ENCODE data around the gene ERGIC3. TPM values are rescaled to one million over a fixed set of nuclear protein-coding genes. Genes with fewer than 3 reads are reported as not detected.
"Not testable (repeated sequence)": the region's sequence is repeated elsewhere in the genome, so short reads cannot be mapped to it uniquely, and the experiment has no call there.

Gene ERGIC3
- total RNA-seq, 1 donor from 2014 or later, result 143 TPM

GRCh38 chr20:35515949-35516645 is 25.8 kb upstream of the ERGIC3 start:
- DNase-seq (ENCODE audit: low spot score), result no peak
- intact Hi-C loops (cut with DNase I), result no loop called here
- no peak for ATAC-seq

DNA sequence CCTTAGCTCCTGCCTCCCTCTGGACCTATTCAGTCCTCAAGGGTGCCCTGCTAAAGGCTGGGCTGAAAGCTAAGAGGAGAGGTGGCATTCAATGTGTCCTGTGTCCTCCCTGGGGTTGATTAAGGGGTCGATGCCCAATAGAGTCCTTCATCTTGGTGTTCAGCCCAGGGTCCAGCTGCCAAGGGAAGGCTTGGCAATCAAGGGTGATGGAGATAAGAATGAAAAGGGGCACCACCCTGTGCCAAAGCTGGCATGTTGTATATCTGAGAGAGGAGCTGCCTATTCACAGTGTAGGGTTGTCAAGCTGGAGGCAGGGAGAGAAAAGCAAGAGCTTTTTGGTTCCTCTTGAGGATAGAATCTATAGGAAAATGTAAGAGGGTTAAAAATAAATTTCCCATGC is 24.8 kb upstream of the ERGIC3 start:
- no peak for ATAC-seq
- intact Hi-C loops (cut with DNase I), result no loop called here
- DNase-seq (ENCODE audit: low spot score), result no peak

DNA sequence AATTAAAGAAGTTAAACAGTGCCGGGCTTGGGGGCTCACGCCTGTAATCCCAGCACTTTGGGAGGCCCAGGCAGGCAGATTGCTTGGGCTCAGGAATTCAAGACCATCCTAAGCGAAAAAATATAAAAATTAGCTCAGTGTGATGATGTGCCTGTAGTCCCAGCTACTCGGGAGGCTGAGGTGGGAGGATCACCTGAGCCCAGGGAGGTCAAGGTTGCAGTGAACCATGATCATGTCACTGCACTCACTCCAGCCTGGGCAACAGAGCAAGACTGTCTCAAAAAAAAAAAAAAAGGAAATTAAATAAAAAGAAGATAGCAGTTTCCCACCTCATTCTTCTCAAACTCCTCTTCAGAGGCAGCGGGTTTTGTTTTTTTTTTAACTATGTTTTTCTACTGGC is 24.1 kb upstream of the ERGIC3 start:
- ATAC-seq; DNase-seq (ENCODE audit: low spot score); intact Hi-C loops (cut with DNase I): not testable (repeated sequence)

DNA sequence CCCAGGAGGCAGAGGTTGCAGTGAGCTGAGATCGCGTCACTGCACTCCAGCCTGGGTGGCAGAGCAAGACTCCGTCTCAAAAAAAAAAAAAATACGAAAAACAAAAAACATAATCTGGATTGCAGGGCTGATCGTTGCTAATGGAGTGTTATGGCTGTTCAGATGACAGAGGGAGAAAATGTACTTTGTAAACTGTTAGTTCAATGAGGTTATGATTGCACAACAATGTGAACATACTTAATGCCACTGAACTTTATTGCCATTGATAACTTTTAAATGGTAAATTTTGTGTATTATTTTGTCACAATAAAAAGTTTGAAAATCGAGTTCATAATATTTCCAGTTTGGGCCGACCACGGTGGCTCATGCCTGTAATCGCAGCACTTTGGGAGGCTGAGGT is 22.9 kb upstream of the ERGIC3 start:
- DNase-seq (ENCODE audit: low spot score) (no peak), ATAC-seq (no peak)
- intact Hi-C loops (cut with DNase I), result no loop called here

DNA sequence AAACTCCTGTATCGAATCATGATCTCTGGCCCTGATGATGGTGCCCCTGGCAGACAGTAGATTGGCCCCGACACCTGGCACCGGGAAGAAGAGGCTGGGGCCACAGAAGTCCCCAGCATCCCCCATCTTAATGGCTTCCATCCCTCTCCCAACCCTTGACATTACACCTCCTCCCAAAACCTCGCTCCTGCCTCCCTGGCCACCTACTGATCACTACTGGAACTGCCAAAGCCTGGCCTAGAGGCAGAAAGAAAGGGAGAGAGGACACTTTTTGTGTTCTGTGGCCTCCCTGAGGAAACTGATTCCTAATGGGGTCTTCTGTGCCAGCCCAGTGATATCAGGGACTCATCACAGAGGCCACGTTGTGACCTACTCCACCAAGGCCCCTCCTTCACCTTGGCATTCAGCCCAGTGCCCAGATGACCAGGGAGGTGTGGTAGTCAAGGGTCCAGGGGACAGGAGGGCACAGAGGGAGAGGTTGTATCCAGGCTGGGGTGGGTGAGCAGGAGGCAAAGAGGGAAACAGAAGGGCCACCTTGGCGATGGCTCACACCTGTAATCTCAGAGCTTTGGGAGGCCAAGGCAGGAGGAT is 18.5 kb upstream of the ERGIC3 start:
- DNase-seq (ENCODE audit: low spot score), result no peak
- ATAC-seq, result no peak
- intact Hi-C loops (cut with DNase I), result no loop called here

DNA sequence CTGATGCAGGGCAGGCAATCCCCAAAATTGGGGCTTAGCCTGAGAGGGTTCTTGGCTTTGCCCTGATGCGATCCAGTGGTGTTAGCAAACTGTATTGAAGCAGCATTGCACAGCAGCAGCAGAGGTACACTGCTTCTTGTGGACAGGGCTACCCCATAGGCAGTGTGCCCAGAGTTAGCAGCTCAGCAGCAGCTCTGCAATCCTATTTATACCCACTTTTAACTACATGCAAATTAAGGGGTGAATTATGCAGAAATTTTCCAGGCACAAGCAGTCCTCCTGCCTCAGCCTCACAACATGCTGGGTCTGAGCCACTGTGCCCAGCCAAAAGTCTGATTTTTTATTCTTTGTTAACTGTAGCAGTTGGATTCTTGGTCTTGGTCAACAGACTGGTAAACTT is 16.2 kb upstream of the ERGIC3 start:
- intact Hi-C loops (cut with DNase I), result no loop called here
- DNase-seq (ENCODE audit: low spot score), result no peak
- no peak for ATAC-seq

- DNase-seq (ENCODE audit: low spot score) (no peak), ATAC-seq (no peak)
- intact Hi-C loops (cut with DNase I), result no loop called here
Measured at GRCh38 chr20:35527122-35527769, 14.6 kb upstream of the ERGIC3 start.

DNA sequence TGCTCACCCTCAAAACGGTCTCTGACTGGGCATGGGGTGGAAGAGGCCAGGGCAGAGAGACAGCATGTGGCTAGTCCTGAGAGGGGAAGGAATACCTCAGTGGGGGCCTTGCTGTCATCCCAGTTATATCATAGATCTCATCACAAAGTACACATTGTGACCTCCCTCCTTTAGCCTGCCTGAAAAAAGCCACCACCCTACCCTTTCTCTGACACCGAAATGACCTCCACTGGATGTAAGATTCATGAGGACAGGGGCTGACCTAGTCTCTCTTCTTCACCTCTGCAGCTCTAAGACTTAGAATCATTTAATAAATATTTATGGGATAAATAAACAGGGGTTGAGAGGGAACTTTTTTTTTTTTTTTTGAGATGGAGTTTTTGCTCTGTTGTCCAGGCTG is 12.3 kb upstream of the ERGIC3 start, which contains the start of gene C20orf173:
C20orf173 (minus strand) TSS at position 101 of the 400 bp plus-strand sequence. CDS start 279 bp downstream, outside the sequence.
- ATAC-seq, result no peak
- no peak for DNase-seq (ENCODE audit: low spot score)
- intact Hi-C loops (cut with DNase I), result no loop called here

GRCh38 chr20:35539756-35540212 is 2.1 kb upstream of the ERGIC3 start:
- intact Hi-C loops (cut with DNase I), result no loop called here
- DNase-seq (ENCODE audit: low spot score), result no peak
- no peak for ATAC-seq

- ATAC-seq (no peak), DNase-seq (ENCODE audit: low spot score) (no peak)
- intact Hi-C loops (cut with DNase I), result no loop called here
Measured at GRCh38 chr20:35541118-35541782, 628 bp upstream of the ERGIC3 start.

- DNase-seq (ENCODE audit: low spot score), result no peak
- intact Hi-C loops (cut with DNase I), result no loop called here
- ATAC-seq, result no peak
Measured at GRCh38 chr20:35542990-35543389, 1.1 kb downstream of the ERGIC3 start.

- no peak for DNase-seq (ENCODE audit: low spot score)
- intact Hi-C loops (cut with DNase I), result no loop called here
- no peak for ATAC-seq
Measured at GRCh38 chr20:35544436-35544835, 2.6 kb downstream of the ERGIC3 start.

- ATAC-seq; DNase-seq (ENCODE audit: low spot score); intact Hi-C loops (cut with DNase I): not testable (repeated sequence)
Measured at GRCh38 chr20:35544941-35545340, 3.1 kb downstream of the ERGIC3 start.

DNA sequence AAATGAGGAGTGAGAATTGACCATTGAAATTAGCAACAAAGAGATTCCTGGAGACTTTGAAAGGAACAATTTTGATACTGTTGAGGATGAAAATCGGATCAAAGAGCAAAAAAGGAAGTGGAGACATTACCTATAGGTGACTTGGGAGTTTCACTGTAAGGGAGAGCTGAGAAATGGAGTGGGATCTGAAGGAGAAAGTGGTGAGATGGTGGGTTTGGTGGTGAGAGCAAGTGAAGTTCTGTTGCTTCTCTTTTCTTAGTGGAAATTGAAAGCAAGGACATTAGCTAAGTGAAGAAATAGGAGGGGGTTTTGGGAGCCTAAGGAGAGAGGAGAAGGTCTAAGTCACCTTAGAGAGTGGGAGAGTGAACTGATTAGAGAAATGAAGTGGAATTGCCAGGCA is 4.2 kb downstream of the ERGIC3 start:
- intact Hi-C loops (cut with DNase I), result no loop called here

DNA sequence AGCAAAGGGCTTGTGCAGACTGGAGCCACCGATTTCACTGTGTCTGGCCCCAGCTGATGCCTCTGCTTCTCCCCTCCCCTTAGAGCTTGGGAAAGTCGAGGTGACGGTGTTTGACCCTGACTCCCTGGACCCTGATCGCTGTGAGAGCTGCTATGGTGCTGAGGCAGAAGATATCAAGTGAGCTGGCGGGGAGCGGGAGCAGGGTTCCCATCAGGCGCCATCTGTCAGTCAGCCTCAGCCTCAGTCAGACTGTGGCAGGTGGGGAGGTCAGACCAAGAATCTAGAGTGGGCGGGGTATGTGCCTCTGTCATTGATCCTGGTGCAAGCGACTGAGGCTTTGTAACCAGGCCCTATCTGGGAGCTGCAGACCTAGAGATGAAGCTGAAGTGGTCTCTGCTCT is 5.5 kb downstream of the ERGIC3 start:
- DNase-seq (ENCODE audit: low spot score) (no peak), ATAC-seq (no peak)
- intact Hi-C loops (cut with DNase I), result no loop called here

More for the DNA sequence above, 4.2 kb downstream of the ERGIC3 start:
- DNase-seq (ENCODE audit: low spot score), result no peak
- no peak for ATAC-seq

GRCh38 chr20:35551503-35551902 is 9.6 kb downstream of the ERGIC3 start:
- ATAC-seq, result no peak
- DNase-seq (ENCODE audit: low spot score), result no peak

DNA sequence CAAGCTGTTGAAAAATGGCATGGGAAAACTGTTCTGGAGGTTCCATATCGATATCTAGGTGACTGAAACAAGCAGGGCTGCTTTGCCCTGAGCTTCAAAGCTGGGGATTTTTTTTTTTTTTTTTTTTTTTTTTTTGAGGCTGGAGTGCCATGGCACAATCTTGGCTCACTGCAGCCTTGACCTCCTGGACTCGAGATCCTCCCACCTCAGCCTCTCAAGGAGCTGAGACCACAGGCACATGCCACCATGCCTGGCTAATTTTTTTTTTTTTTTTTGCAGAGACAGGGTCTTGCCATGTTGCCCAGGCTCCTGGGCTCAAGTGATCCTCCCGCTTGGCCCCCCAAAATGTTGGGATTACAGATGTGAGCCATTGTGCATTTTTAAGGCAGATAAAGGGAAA is 11.0 kb downstream of the ERGIC3 start:
- intact Hi-C loops (cut with DNase I), result no loop called here
- DNase-seq (ENCODE audit: low spot score) (no peak), ATAC-seq (no peak)

More at GRCh38 chr20:35551503-35551902, 9.6 kb downstream of the ERGIC3 start:
- intact Hi-C loops (cut with DNase I), result no loop called here

DNA sequence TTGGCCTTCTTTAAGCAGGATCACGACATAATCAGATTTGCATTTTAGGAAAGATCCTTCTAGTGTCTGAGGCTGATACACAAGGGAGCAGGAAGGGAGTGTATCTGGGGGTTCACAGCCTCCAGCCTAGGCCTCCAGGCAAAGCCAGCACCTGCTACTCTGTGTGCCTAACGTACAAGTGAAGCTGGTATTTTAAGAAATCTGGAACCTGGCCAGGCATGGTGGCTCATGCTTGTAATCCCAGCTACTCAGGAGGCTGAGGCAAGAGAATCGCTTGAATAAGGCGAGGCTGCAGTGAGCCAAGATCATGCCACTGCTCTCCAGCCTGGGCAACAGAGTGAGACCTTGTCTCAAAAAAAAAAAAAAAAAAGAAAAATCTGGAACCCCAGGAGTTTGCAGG is 13.6 kb downstream of the ERGIC3 start:
- DNase-seq (ENCODE audit: low spot score); intact Hi-C loops (cut with DNase I); ATAC-seq: not testable (repeated sequence)

DNA sequence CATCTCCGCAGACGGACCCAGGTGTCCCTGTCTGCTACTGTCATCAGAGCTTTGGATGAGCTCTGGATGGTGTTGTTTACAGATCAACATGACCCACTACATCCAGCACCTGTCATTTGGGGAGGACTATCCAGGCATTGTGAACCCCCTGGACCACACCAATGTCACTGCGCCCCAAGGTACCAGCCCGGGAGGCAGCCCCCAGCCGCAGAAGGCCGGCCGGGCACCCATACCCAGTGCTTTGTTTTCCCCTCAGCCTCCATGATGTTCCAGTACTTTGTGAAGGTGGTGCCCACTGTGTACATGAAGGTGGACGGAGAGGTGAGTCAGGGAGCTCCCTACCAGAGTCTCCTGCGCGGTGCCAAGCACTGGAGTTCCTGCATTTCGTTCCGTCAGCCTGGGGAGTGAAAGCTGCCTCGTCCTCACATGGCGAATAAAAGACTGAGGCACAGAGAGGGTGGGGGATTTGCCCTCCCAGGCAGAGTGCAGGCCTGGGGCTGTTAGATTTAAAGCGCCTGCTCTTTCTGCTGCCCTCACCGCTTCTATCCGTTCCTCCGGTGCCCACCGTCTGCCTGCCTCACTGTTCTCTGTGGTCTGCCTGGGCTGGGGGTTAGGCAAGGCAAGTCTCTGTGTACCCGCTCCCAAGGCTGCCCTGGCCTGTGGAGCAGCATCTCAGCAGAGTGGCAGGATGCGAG is 14.2 kb downstream of the ERGIC3 start:
- intact Hi-C loops (cut with DNase I), result no loop called here
- no peak for ATAC-seq
- DNase-seq (ENCODE audit: low spot score), result no peak
